Coronary artery (tissue), 2 donors: ENCODE measurements around the gene PTPN14.
A peak's percentile ranks its signal among the peaks of the same experiment; 100 is the strongest.

Experiments used
- DNase-seq: peaks from one replicate; pipeline ENCODE4 v3.0.0-alpha.2; 2017; ENCODE audit warnings: low spot score
- H3K27ac ChIP-seq, 2 donors: fragments of 200-600 bp; sonication (generic); one replicate each; pipeline ENCODE4 v1.5.1; 2016 to 2019
- H3K4me3 ChIP-seq: fragments of 200-600 bp; sonication (generic); 2 replicates; pipeline ENCODE4 v1.5.1; 2016; ENCODE audit warnings: mild to moderate bottlenecking, moderate library complexity
- TF ChIP-seq, protein P1 (sequence below): fragments of 200-600 bp; sonication (generic); IDR thresholded peaks from one replicate; pipeline ENCODE4 v1.5.1; 2019; ENCODE audit warnings: antibody characterized with exemption

PTPN14 gene

GRCh38 chr1:214341459-214341858, 209.9 kb downstream of the PTPN14 start:
- TF ChIP-seq, protein P1, sequence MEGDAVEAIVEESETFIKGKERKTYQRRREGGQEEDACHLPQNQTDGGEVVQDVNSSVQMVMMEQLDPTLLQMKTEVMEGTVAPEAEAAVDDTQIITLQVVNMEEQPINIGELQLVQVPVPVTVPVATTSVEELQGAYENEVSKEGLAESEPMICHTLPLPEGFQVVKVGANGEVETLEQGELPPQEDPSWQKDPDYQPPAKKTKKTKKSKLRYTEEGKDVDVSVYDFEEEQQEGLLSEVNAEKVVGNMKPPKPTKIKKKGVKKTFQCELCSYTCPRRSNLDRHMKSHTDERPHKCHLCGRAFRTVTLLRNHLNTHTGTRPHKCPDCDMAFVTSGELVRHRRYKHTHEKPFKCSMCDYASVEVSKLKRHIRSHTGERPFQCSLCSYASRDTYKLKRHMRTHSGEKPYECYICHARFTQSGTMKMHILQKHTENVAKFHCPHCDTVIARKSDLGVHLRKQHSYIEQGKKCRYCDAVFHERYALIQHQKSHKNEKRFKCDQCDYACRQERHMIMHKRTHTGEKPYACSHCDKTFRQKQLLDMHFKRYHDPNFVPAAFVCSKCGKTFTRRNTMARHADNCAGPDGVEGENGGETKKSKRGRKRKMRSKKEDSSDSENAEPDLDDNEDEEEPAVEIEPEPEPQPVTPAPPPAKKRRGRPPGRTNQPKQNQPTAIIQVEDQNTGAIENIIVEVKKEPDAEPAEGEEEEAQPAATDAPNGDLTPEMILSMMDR, result no peak
- no peak overlapping the region for H3K27ac ChIP-seq
- H3K4me3 ChIP-seq, result no peak overlapping the region

GRCh38 chr1:214338212-214338611, 213.2 kb downstream of the PTPN14 start:
- peak overlapping the region in 1 of 2 donors; percentile 66 for H3K27ac ChIP-seq
- TF ChIP-seq, protein P1, result no peak
- H3K4me3 ChIP-seq, result no peak overlapping the region
- DNase-seq, result no peak

More at GRCh38 chr1:214341459-214341858, 209.9 kb downstream of the PTPN14 start:
- no peak for DNase-seq

DNA sequence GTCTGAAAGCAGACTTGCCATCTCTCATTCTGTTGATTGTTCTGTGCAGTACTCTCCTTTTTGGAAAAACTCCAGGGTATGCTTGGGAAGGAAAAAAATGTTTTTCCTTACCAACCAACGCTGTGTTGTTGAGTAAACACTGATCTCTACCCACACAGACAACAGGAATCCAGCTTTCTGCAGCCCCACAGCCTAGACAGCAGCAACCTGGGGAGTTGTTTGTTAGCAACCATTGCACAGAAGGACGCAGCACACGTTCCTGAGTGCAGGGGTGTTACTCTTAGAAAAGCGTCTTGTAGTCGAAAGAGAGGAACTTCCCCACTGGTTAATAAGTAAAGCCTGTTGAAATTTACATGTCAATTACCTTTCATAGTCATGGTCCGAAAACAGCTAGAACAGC, 213.9 kb downstream of the PTPN14 start:
- DNase-seq, result no peak
- H3K27ac ChIP-seq, result peak overlapping the region in 1 of 2 donors; percentile 66
- TF ChIP-seq, protein P1, result no peak
- no peak overlapping the region for H3K4me3 ChIP-seq

DNA sequence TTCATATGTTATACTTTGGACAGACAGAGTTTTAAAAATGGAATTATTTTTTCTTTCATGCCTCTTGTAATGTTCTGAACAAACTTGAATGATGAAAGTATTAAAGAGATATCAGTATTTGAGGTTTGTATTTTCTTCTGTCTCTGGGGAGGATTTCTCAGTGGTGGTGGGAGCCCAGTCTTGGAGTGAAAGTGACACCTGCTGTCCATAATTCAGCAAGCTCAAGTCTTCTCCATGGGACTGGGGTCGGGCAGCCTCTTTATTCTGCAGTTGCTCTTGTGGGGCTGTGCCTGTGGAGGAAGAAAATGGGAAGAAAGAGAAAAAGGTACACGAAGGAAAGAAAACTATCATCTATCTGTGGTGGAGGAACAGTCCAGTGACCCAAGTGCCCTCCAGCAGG, 214.4 kb downstream of the PTPN14 start:
- no peak for DNase-seq
- Histone ChIP-seq H3K4me3 (no peak overlapping the region), H3K27ac (peak overlapping the region in 1 of 2 donors; percentile 66)
- TF ChIP-seq, protein P1, result no peak

- TF ChIP-seq, protein P1, result no peak
- Histone ChIP-seq H3K4me3 (no peak overlapping the region), H3K27ac (no peak overlapping the region)
- DNase-seq, result no peak
Observed at GRCh38 chr1:214335567-214335966, 215.8 kb downstream of the PTPN14 start.

GRCh38 chr1:214332946-214333798, 218.2 kb downstream of the PTPN14 start:
- no peak overlapping the region for H3K4me3 ChIP-seq
- TF ChIP-seq, protein P1, result peak; percentile 71
- peak overlapping the region in 1 of 2 donors; percentile 45 for H3K27ac ChIP-seq
- DNase-seq, result no peak
